ENCODE results near the gene BAD.

The BAD gene

GRCh38 chr11:64229744-64230170 is 54.7 kb downstream of the BAD start:
- Mint-ChIP-seq H3K36me3 (no peaks in the 10 kb centered on the region), H3K9me3 (no peaks in the 10 kb centered on the region), H3K4me3 (peak overlapping the region; percentile 87), H3K27ac (peak overlapping the region; percentile 77), H3K27me3 (no peaks in the 10 kb centered on the region), H3K4me1 (peaks cover 60% of the 10 kb centered on the region)

DNA sequence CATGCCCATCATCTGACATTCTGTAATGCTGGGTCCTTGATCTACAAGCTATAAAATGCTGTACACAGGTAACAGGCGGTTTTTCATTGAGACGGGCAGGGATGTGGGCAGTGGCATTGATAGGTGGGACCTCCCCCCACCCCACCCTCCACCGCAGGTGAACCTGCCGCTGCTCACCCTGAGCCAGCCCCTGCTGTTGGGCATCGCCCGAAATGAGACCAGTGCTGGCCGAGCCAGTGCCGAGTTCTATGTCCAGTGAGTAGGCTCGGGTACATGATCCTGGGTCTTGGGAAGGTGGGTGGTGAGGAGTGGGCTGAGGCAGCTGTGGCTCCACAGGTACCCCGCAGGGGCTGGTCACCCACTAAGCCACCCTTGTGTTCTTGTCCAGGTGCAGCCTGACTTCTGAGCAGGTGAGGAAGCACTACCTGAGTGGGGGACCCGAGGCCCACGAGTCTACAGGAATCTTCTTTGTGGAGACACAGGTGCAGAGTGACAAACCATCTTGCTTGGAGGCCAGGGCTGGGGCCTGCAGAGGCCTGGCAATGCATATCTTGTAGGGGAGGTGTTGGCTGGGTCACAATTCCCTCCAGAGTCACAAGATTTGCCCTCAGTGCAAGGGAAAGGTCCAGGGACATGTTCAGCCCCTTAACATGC is 55.2 kb downstream of the BAD start:
- H3K27ac Mint-ChIP-seq: no peak overlapping the region
- H3K36me3 Mint-ChIP-seq: no peaks in the 10 kb centered on the region
- H3K4me1 Mint-ChIP-seq: peaks cover 62% of the 10 kb centered on the region
- no peaks in the 10 kb centered on the region for H3K27me3 Mint-ChIP-seq
- H3K9me3 Mint-ChIP-seq: no peaks in the 10 kb centered on the region
- peak overlapping the region; percentile 87 for H3K4me3 Mint-ChIP-seq

DNA sequence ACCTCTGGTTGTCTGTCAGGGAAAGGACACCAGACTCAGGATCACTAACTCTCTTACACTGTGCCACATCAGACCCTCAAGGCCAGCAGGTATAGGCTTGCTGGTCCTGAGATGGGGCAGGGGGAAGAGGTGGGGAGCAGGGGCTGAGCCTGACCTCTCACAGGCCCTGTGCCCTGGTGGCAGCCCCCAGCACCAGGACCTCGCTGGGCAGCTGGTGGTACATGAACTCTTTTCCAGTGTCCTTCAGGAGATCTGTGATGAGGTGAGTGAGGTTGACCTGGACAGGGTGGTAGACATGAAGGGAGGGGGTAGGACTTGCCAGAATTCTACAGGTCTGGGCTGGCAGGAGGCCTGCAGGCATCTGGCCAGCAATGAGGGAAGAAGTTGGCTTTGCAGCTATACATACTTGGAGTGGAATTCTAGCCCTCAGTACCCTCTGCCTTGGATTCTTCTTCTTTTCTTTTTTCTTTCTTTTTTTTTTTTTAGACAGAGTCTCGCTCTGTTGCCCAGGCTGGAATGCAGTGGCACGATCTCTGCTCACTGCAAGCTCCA is 57.0 kb downstream of the BAD start:
- Mint-ChIP-seq H3K27ac (peak overlapping the region; percentile 55), H3K4me3 (peak overlapping the region; percentile 87), H3K4me1 (peaks cover 49% of the 10 kb centered on the region), H3K27me3 (no peaks in the 10 kb centered on the region), H3K36me3 (no peaks in the 10 kb centered on the region), H3K9me3 (no peaks in the 10 kb centered on the region)

DNA sequence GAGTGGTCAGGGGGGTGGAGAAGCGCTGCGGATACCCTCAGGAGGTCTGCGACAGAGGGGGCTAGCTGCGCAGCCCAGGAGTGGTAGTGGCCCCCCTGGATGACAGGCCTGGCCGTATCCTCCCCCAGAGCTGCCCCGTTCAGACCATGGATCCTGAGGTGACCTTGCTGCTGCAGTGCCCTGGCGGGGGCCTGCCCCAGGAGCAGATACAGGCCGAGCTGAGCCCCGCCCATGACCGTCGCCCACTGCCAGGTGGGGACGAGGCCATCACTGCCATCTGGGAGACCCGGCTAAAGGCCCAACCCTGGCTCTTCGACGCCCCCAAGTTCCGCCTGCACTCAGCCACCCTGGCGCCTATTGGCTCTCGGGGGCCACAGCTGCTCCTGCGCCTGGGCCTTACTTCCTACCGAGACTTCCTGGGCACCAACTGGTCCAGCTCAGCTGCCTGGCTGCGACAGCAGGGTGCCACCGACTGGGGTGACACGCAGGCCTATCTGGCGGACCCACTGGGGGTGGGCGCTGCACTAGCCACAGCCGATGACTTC is 57.9 kb downstream of the BAD start:
- Mint-ChIP-seq H3K9me3 (no peaks in the 10 kb centered on the region), H3K27ac (peak overlapping the region; percentile 62), H3K27me3 (no peaks in the 10 kb centered on the region), H3K36me3 (no peaks in the 10 kb centered on the region), H3K4me1 (peaks cover 40% of the 10 kb centered on the region), H3K4me3 (peak overlapping the region; percentile 87)

DNA sequence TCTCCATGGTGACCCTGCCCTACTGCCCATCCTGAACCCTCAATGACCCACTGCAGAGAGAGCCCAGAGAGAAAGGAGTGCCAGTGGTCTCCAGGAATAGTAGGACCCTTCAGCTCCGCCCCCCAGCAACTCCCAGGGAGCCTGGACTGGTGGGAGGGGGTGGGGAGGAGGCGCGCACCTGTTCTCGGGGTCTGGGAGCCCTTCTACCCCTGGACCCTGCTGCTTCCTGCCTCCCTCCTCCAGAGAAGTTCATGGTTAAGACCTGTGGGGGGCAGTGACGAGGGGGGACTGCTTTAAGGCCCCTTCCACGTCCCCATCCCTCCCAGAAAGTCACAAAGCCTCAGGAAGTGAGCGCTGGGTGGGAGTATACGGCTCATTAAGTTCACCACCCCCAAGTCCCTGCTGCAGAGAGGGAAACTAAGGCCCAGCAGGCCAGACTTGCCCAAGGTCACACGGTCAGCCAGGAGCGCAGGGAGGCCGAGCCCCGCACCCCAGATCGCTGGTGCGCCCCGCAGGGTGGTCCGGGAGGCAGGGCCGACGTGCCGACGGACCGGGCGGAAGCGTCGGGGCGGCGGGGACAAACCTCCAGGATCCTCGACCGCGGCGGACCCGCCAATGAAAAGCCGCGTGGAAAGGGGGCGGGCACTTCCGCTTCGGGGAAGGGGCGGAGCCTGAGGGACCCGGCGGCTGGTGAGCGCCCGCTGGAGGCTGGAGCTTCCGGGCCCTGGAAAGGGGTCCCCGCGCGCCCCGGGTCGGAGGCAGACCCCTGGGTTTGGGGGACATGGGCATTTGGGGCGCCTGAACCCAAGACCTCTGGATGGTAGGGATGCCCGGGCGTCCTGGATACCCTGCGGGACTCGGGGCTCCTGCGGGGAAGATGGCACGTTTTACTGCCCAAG is 58.6 kb downstream of the BAD start, which contains the start of the genes NUDT22 and TRPT1:
Gene NUDT22, plus strand, starts transcription at position 667 of the 899 bp plus-strand sequence. CDS start 379 bp downstream, outside the sequence.
Gene TRPT1, minus strand, starts transcription at position 579 of the 899 bp plus-strand sequence. Its CDS starts 326 bp downstream, at position 253.
- Mint-ChIP-seq H3K36me3 (no peaks in the 10 kb centered on the region), H3K4me1 (peaks cover 36% of the 10 kb centered on the region)

GRCh38 chr11:64224891-64225607 is 59.4 kb downstream of the BAD start:
- H3K4me1 Mint-ChIP-seq: peaks cover 35% of the 10 kb centered on the region
- H3K27me3 Mint-ChIP-seq: no peaks in the 10 kb centered on the region
- H3K36me3 Mint-ChIP-seq: no peaks in the 10 kb centered on the region
- H3K27ac Mint-ChIP-seq: peak overlapping the region; percentile 74
- H3K4me3 Mint-ChIP-seq: peak overlapping the region; percentile 87
- H3K9me3 Mint-ChIP-seq: no peaks in the 10 kb centered on the region

More for the DNA sequence above, 58.6 kb downstream of the BAD start, which contains the start of the genes NUDT22 and TRPT1:
- Mint-ChIP-seq H3K9me3 (no peaks in the 10 kb centered on the region), H3K27me3 (no peaks in the 10 kb centered on the region), H3K4me3 (peak within 1 kb of the TSS; percentile 87), H3K27ac (peak within 1 kb of the TSS; percentile 74)

DNA sequence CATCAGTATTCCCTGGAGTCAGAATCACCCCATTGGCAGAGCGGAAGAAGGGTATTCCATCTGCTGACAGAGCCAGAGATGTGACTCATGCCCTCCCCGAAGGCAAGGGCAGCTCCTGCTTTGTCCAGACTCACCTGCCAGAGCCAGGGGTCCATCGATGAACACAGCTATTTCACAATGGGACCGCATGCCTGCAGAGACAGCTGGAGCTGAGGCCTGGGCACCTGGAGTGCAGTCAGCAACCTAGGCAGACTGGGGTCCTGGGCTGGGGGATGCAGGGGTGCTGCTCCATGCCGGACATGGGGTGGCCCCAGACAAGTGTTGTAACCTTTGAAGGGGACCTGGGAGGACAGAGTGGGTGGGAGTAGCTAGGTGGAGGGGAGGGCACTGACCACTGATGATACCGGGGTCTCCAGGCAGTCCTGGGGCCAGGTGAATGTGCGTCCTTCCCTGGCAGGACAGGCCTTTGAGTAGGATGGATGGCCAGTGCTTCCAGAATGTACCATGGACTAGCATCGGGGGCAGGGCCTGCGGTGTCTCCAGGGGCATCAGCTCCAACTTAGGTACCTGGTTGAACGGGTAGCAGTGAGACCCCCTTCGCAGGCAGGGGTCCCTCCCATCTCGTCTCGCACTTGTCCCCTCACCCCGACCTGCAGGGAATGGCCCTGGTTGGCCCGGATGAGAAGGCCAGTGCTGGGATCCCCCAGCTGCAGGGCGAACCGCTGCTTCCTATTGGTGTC is 60.1 kb downstream of the BAD start:
- H3K36me3 Mint-ChIP-seq: no peaks in the 10 kb centered on the region
- H3K4me3 Mint-ChIP-seq: peak overlapping the region; percentile 87
- peak overlapping the region; percentile 17 for H3K27ac Mint-ChIP-seq
- no peaks in the 10 kb centered on the region for H3K27me3 Mint-ChIP-seq
- H3K9me3 Mint-ChIP-seq: no peaks in the 10 kb centered on the region
- peaks cover 28% of the 10 kb centered on the region for H3K4me1 Mint-ChIP-seq

GRCh38 chr11:64223001-64223651 is 61.3 kb downstream of the BAD start:
- no peak overlapping the region for H3K4me3 Mint-ChIP-seq

GRCh38 chr11:64222651-64223000 is 61.8 kb downstream of the BAD start:
- Mint-ChIP-seq H3K4me3 (no peak overlapping the region), H3K4me1 (peaks cover 22% of the 10 kb centered on the region), H3K27me3 (no peaks in the 10 kb centered on the region), H3K9me3 (no peaks in the 10 kb centered on the region), H3K36me3 (no peaks in the 10 kb centered on the region), H3K27ac (no peak overlapping the region)

More at GRCh38 chr11:64223001-64223651, 61.3 kb downstream of the BAD start:
- no peaks in the 10 kb centered on the region for H3K27me3 Mint-ChIP-seq
- no peaks in the 10 kb centered on the region for H3K9me3 Mint-ChIP-seq
- H3K4me1 Mint-ChIP-seq: peaks cover 25% of the 10 kb centered on the region
- H3K36me3 Mint-ChIP-seq: no peaks in the 10 kb centered on the region
- no peak overlapping the region for H3K27ac Mint-ChIP-seq

DNA sequence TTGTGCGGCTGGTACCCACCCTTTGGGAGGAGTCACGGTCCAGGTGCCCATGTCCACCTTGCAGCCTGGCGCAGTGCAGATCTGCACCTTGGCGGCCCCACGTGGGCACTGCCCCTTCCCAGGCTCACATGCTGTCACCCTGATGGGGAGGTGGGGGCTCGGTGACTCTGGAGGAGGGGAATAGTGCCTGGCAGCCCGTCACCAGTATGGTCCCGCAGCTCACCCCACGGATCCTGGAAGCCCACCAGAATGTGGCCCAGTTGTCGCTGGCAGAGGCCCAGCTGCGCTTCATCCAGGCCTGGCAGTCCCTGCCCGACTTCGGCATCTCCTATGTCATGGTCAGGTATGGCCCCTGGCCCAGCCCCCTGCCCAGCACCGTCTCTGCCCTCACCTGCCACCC is 63.7 kb downstream of the BAD start:
- Mint-ChIP-seq H3K27ac (no peak overlapping the region), H3K4me1 (peaks cover 17% of the 10 kb centered on the region), H3K36me3 (peaks cover 4% of the 10 kb centered on the region)

GRCh38 chr11:64220271-64220670 is 64.2 kb downstream of the BAD start:
- no peak overlapping the region for H3K4me3 Mint-ChIP-seq
- H3K36me3 Mint-ChIP-seq: peaks cover 4% of the 10 kb centered on the region
- H3K9me3 Mint-ChIP-seq: no peaks in the 10 kb centered on the region
- peaks cover 15% of the 10 kb centered on the region for H3K4me1 Mint-ChIP-seq
- H3K27me3 Mint-ChIP-seq: no peaks in the 10 kb centered on the region
- no peak overlapping the region for H3K27ac Mint-ChIP-seq

More for the DNA sequence above, 63.7 kb downstream of the BAD start:
- Mint-ChIP-seq H3K9me3 (no peaks in the 10 kb centered on the region), H3K4me3 (no peak overlapping the region), H3K27me3 (no peaks in the 10 kb centered on the region)

Data from activated naive CD4-positive, alpha-beta T cell treated with anti-CD3 and anti-CD28 coated beads, Interleukin-2, amount 50 U/mL, for 24 hours (primary cell).